DOHH2 (cell line): ENCODE measurements around the gene TIMELESS.
A peak's percentile ranks its signal among the peaks of the same experiment; 100 is the strongest.

Source experiments
- H3F3A ChIP-seq: fragments of 200-600 bp; sonication (generic), shearing (Covaris generic); 2 replicates; pipeline ENCODE4 v1.6.0; 2016; ENCODE audit warnings: antibody characterized with exemption, mild to moderate bottlenecking; ENCODE audit not compliant: control insufficient read depth, insufficient read depth
- H3K27ac ChIP-seq: fragments of 200-600 bp; sonication (generic); 2 replicates; pipeline ENCODE4 v1.5.1; 2014; ENCODE audit warnings: low read depth, mild to moderate bottlenecking, low read length, moderate library complexity
- H3K27me3 ChIP-seq: fragments of 200-600 bp; sonication (generic); 2 replicates; pipeline ENCODE4 v1.6.1; 2014; ENCODE audit warnings: mild to moderate bottlenecking, low read length, mixed read lengths; ENCODE audit not compliant: control insufficient read depth
- H3K36me3 ChIP-seq: fragments of 200-600 bp; sonication (generic); 2 replicates; pipeline ENCODE4 v1.6.1; 2014; ENCODE audit warnings: mild to moderate bottlenecking, low read length, moderate library complexity, mixed read lengths; ENCODE audit not compliant: control insufficient read depth
- H3K4me1 ChIP-seq: fragments of 200-600 bp; sonication (generic); 2 replicates; pipeline ENCODE4 v1.6.1; 2014; ENCODE audit warnings: mild to moderate bottlenecking, low read length, mixed read lengths; ENCODE audit not compliant: control insufficient read depth
- H3K4me2 ChIP-seq: fragments of 200-600 bp; sonication (generic); 2 replicates; pipeline ENCODE4 v1.6.0; 2014; ENCODE audit warnings: mild to moderate bottlenecking, low read length, moderate library complexity
- H3K4me3 ChIP-seq: fragments of 200-600 bp; sonication (generic); 2 replicates; pipeline ENCODE4 v1.5.1; 2014; ENCODE audit warnings: mild to moderate bottlenecking, low read length, mixed read lengths
- H3K79me2 ChIP-seq: fragments of 200-600 bp; sonication (generic); 2 replicates; pipeline ENCODE4 v1.6.1; 2014; ENCODE audit warnings: mild to moderate bottlenecking, low read length, mixed read lengths; ENCODE audit not compliant: control insufficient read depth
- H3K9me2 ChIP-seq: fragments of 200-600 bp; sonication (generic); replicated peaks from 2 replicates; pipeline ENCODE4 v1.6.1; 2014; ENCODE audit warnings: mild to moderate bottlenecking, low read length, mixed read lengths; ENCODE audit not compliant: control insufficient read depth
- H3K9me3 ChIP-seq: fragments of 200-600 bp; sonication (generic); 2 replicates; pipeline ENCODE4 v1.6.1; 2014; ENCODE audit warnings: antibody characterized with exemption, low read length, mixed read lengths; ENCODE audit not compliant: control insufficient read depth, insufficient read depth
- H4K20me1 ChIP-seq: fragments of 200-600 bp; sonication (generic); 2 replicates; pipeline ENCODE4 v1.6.0; 2014; ENCODE audit warnings: low read depth, mild to moderate bottlenecking, antibody characterized with exemption, low read length, moderate library complexity; ENCODE audit not compliant: control insufficient read depth, insufficient read depth
- EZH2phosphoT487 ChIP-seq: fragments of 200-600 bp; sonication (generic); IDR thresholded peaks from 2 replicates; pipeline ENCODE4 v1.6.1; 2017; ENCODE audit warnings: borderline replicate concordance, mild to moderate bottlenecking, antibody characterized with exemption, low read length, moderate library complexity, mixed read lengths
- TF ChIP-seq, protein P1 (sequence below): fragments of 200-600 bp; sonication (generic); IDR thresholded peaks from one replicate; pipeline ENCODE4 v1.5.1; 2014; ENCODE audit warnings: antibody characterized with exemption, mild to moderate bottlenecking, low read depth, low read length; ENCODE audit not compliant: poor library complexity, severe bottlenecking

TIMELESS gene

DNA sequence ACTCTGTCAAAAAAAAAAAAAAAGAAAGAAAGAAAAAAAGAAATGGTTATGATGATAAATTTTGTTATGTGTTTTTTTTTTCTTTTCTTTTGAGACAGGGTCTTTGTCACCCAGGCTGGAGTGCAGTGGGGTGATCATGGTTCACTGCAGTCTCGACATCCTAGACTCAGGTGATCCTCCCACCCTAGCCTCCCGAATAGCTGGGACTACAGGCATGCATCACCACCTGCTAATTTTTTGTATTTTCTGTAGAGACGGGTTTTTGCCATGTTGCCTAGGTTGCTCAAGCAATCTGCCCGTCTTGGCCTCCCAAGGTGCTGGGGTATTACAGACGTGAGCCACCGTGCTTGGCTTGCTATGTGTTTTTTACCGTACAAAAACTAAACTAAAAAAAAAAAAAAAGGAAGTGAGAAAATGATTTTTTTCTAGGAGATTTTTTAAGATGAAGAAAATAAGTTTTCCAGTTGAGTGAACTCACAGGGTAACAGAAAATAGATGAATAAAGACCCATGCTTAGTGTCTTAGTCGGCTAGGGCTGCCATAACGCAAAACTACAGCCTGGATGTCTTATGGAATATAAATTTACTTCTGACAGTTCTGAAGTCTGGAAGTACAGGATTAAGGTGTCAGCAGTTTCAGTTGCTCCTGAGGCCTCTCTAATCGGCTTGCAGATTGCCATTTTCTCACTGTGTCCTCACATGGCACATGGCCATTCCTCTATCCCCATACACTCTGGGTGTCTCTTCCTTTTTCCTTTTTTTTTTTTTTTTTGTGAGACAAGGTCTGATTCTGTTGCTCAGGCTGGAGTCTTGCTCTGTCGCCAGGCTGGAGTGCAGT is 73.4 kb downstream of the TIMELESS start:
- Histone ChIP-seq H3K4me2 (peak overlapping the region; percentile 70), H3K4me1 (peaks cover 72% of the 10 kb centered on the region), H3K27ac (peak overlapping the region; percentile 96), H3K79me2 (no peaks in the 10 kb centered on the region), H3K27me3 (no peaks in the 10 kb centered on the region), H3K36me3 (peaks cover 5% of the 10 kb centered on the region; the same call in 1 of the 2 replicates), H3K9me3 (peaks cover 13% of the 10 kb centered on the region; the same call in 1 of the 2 replicates), H4K20me1 (no peaks in the 10 kb centered on the region), H3K9me2 (no peaks in the 10 kb centered on the region), H3K4me3 (peak overlapping the region; percentile 56), H3F3A (peaks cover 46% of the 10 kb centered on the region)
- no peak for TF ChIP-seq EZH2phosphoT487
- TF ChIP-seq, protein P1, sequence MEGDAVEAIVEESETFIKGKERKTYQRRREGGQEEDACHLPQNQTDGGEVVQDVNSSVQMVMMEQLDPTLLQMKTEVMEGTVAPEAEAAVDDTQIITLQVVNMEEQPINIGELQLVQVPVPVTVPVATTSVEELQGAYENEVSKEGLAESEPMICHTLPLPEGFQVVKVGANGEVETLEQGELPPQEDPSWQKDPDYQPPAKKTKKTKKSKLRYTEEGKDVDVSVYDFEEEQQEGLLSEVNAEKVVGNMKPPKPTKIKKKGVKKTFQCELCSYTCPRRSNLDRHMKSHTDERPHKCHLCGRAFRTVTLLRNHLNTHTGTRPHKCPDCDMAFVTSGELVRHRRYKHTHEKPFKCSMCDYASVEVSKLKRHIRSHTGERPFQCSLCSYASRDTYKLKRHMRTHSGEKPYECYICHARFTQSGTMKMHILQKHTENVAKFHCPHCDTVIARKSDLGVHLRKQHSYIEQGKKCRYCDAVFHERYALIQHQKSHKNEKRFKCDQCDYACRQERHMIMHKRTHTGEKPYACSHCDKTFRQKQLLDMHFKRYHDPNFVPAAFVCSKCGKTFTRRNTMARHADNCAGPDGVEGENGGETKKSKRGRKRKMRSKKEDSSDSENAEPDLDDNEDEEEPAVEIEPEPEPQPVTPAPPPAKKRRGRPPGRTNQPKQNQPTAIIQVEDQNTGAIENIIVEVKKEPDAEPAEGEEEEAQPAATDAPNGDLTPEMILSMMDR = no peak

DNA sequence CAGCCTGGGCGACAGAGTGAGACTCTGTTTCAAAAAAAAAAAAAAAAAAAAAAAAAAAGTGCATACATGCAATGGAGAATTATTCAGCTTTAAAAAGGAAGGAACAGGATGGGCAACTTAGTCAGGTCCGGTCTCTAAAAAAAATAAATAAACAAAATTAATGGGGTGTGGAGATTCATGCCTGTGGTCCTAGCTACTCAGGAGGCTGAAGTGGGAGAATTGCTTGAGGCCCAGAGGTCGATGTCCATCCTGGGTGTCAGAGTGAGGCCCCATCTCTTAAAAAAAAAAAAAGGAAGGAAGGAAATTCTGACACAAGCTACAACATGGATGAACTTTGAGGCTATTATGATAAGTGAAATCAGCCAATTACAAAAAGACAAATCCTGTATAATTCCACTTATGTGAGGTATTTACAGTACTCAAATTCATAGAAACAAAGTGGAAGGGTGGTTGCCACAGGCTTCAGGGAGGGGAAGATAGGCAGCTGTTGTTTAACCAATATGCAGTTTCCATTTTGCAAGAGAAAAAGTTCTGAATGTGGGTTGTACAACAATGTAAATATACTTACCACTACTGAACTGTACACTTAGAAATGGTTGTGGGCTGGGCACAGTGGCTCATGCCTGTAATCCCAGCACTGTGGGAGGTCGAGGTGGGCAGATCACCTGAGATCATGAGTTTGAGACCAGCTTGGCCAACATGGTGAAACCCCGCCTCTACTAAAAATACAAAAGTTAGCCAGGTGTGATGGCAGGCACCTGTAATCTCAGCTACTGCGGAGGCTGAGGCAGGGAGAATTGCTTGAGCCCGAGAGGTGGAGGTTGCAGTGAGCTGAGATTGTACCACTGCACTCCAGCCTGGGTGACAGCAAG is 74.3 kb downstream of the TIMELESS start:
- Histone ChIP-seq H3K36me3 (peaks cover 5% of the 10 kb centered on the region; the same call in 1 of the 2 replicates), H3K4me2 (peak overlapping the region; percentile 70), H4K20me1 (no peaks in the 10 kb centered on the region), H3K27me3 (no peaks in the 10 kb centered on the region), H3K27ac (peak overlapping the region; percentile 96), H3K79me2 (no peaks in the 10 kb centered on the region), H3K9me3 (peaks cover 13% of the 10 kb centered on the region; the same call in 1 of the 2 replicates), H3K9me2 (no peaks in the 10 kb centered on the region), H3F3A (peaks cover 48% of the 10 kb centered on the region), H3K4me3 (peak overlapping the region; percentile 56), H3K4me1 (peaks cover 65% of the 10 kb centered on the region)
- TF ChIP-seq, protein P1 = no peak
- no peak for TF ChIP-seq EZH2phosphoT487

DNA sequence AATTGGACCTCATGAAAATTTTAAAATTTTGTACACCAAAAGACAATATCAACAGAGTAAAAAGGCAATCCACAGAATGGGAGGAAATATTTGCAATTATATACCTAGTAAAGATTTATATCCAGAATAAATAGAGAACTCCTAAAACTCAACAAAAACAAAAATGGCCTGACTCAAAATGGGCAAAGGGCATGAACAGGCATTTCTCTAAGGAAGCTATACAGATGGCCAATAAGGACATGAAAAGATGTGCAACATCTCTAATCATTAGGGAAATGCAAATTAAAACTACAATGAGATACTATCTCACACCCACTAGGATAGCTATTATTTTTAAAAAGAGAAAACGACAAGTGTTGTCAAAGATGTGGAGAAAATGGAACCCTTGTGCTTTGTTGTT is 75.7 kb downstream of the TIMELESS start:
- no peaks in the 10 kb centered on the region for H3K9me2 ChIP-seq
- H3K27me3 ChIP-seq = no peaks in the 10 kb centered on the region
- peaks cover 13% of the 10 kb centered on the region; the same call in 1 of the 2 replicates for H3K9me3 ChIP-seq
- H3F3A ChIP-seq = peaks cover 50% of the 10 kb centered on the region
- H3K27ac ChIP-seq = no peak overlapping the region
- no peak overlapping the region for H3K4me3 ChIP-seq
- no peak for TF ChIP-seq EZH2phosphoT487
- TF ChIP-seq, protein P1 = no peak
- H3K4me1 ChIP-seq = peaks cover 51% of the 10 kb centered on the region
- H3K4me2 ChIP-seq = no peak overlapping the region
- no peaks in the 10 kb centered on the region for H4K20me1 ChIP-seq
- H3K79me2 ChIP-seq = no peaks in the 10 kb centered on the region
- peaks cover 5% of the 10 kb centered on the region; the same call in 1 of the 2 replicates for H3K36me3 ChIP-seq
